Right atrium auricular region (tissue), 2 donors: ENCODE results near the gene MLX. TPM values are rescaled to one million over a fixed set of nuclear protein-coding genes. Genes with fewer than 3 reads are reported as not detected.

Experiments
- DNase-seq: peaks from one replicate; pipeline ENCODE4 v3.0.0-alpha.2; 2019; ENCODE audit warnings: low spot score
- H3K27ac ChIP-seq, 2 donors: fragments of 200-600 bp; sonication (generic); 1 replicate in 1 of 2; 2 replicates in 1 of 2; pipeline ENCODE4 v1.5.1; 2016 to 2019
- H3K27me3 ChIP-seq, 2 donors: fragments of 200-600 bp; sonication (generic); one replicate each; pipeline versions ENCODE4 v1.5.1 to v1.6.0; 2017 to 2019
- H3K36me3 ChIP-seq: fragments of 200-600 bp; sonication (generic); one replicate; pipeline ENCODE4 v1.5.1; 2016
- H3K4me1 ChIP-seq, 2 donors: fragments of 200-600 bp; sonication (generic); one replicate each; pipeline versions ENCODE4 v1.5.1 to v1.6.0; 2017 to 2019
- H3K4me3 ChIP-seq, 2 donors: fragments of 200-600 bp; sonication (generic); 1 replicate in 1 of 2; 2 replicates in 1 of 2; pipeline ENCODE4 v1.5.1; 2017 to 2019; ENCODE audit warnings: mild to moderate bottlenecking in 1 of 2, moderate library complexity in 1 of 2
- H3K9me3 ChIP-seq, 2 donors: fragments of 200-600 bp; sonication (generic); one replicate each; pipeline ENCODE4 v1.5.1; 2019
- total RNA-seq, 2 donors: library from RNA; depleted of rRNA; stranded (reverse); fragments of >200 nt; gene quantifications; one replicate each; pipeline ENCODE4 v1.1.0, GENCODE V29; 2016
- TF ChIP-seq, protein P1 (sequence below), 2 donors: fragments of 200-600 bp; sonication (generic); IDR thresholded peaks; one replicate each; pipeline ENCODE4 v1.5.1; 2019; ENCODE audit warnings: antibody characterized with exemption in 2 of 2

Gene MLX
- total RNA-seq, 2 donors from 2014 or later: 40.1 to 63.6 TPM

DNA sequence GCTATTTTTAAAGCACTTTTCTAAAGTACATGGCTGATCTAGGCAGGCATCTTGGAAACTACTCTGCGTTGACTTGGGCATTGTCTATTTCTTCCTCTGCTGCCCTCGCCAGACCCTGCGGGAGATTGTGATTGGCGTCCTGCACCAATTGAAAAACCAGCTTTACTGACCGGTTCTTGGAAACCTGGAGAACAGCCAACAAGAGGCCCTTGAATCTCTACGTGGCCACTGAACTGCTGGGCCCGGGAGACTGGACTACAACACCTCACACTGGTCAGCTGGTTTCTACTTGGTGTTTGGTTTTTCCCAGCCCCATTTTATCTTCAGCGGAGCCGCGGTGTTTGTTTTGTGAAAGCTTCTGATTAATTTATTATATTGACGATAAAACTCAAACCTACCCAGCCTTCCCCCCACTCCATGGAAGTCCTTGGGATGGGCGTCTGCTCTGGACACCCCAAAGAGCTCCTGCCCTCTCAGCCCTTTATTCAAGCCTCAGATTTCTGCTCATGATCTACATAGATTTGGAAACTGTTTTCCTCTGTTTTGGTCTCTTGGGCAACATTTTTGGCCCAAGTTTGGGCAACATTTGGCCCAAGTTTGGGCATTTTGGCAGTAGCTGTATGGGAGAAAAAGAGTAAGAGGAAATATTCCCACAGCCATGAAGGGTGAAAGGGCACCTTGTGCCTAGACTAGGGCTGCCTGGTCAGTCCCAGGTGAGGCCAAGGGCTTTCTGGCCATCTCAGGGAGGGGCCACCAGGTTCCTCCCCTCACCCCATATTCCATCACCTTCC lies 4.7 kb downstream of the MLX start:
- no peaks in the 10 kb centered on the region for H3K27me3 ChIP-seq
- TF ChIP-seq, protein P1, sequence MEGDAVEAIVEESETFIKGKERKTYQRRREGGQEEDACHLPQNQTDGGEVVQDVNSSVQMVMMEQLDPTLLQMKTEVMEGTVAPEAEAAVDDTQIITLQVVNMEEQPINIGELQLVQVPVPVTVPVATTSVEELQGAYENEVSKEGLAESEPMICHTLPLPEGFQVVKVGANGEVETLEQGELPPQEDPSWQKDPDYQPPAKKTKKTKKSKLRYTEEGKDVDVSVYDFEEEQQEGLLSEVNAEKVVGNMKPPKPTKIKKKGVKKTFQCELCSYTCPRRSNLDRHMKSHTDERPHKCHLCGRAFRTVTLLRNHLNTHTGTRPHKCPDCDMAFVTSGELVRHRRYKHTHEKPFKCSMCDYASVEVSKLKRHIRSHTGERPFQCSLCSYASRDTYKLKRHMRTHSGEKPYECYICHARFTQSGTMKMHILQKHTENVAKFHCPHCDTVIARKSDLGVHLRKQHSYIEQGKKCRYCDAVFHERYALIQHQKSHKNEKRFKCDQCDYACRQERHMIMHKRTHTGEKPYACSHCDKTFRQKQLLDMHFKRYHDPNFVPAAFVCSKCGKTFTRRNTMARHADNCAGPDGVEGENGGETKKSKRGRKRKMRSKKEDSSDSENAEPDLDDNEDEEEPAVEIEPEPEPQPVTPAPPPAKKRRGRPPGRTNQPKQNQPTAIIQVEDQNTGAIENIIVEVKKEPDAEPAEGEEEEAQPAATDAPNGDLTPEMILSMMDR (IDR thresholded peaks at IDR 0.05): no peak
- no peaks in the 10 kb centered on the region for H3K9me3 ChIP-seq
- no peak overlapping the region for H3K27ac ChIP-seq
- H3K4me3 ChIP-seq: no peak overlapping the region
- H3K4me1 ChIP-seq: peaks cover 0 to 33% of the 10 kb centered on the region in 2 donors
- DNase-seq: no peak
- peaks cover 60% of the 10 kb centered on the region for H3K36me3 ChIP-seq

DNA sequence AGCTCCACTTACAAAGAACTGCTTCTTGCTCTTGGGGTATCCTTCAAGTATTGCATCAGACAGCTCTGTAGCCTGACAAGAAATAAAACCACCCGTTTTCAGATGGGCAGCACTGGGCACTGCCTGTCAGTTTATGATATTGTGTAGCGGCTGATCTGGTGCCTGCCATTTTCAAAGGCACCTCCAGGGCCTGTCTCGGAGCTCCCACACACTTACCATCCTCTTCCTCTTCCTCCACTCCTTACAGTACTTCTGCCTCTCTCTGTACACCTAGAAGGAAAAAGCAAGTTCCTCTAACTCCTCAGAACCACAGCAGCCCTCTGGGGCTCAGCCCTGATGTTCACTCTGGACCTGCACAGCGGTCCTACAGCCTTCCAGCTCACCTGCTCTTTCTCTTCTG lies 6.2 kb downstream of the MLX start:
- no peak for DNase-seq
- peaks cover 0 to 34% of the 10 kb centered on the region in 2 donors for H3K4me1 ChIP-seq

DNA sequence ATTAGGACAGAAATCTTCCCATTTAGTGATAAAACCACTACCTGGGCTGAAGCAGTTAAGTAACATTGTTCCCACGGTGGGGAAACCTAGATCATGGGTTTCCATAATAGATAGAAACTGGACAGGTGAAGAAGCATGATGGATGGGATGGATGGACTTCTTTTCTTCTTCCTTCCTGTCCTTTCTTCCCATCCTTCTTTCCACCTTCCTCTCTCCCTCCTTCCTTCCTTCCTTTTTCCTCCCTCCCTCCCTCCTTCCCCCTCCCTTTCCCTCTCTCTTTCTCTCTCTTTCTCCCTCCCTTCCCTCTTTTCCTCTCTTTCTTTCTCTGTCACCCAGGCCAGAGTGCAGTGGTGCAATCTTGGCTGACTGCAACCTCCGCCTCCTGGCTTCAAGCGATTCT lies 7.6 kb downstream of the MLX start:
- no peaks in the 10 kb centered on the region for H3K9me3 ChIP-seq
- H3K4me3 ChIP-seq: no peak overlapping the region
- TF ChIP-seq, protein P1 (IDR thresholded peaks at IDR 0.05): no peak
- no peak overlapping the region for H3K27ac ChIP-seq
- H3K36me3 ChIP-seq: peaks cover 49% of the 10 kb centered on the region
- DNase-seq: no peak
- peaks cover 0 to 33% of the 10 kb centered on the region in 2 donors for H3K4me1 ChIP-seq
- H3K27me3 ChIP-seq: no peaks in the 10 kb centered on the region

More for the DNA sequence above, 6.2 kb downstream of the MLX start:
- no peak overlapping the region for H3K4me3 ChIP-seq
- TF ChIP-seq, protein P1 (IDR thresholded peaks at IDR 0.05): no peak
- H3K27ac ChIP-seq: no peak overlapping the region
- H3K9me3 ChIP-seq: no peaks in the 10 kb centered on the region
- H3K27me3 ChIP-seq: no peaks in the 10 kb centered on the region
- H3K36me3 ChIP-seq: peaks cover 60% of the 10 kb centered on the region

DNA sequence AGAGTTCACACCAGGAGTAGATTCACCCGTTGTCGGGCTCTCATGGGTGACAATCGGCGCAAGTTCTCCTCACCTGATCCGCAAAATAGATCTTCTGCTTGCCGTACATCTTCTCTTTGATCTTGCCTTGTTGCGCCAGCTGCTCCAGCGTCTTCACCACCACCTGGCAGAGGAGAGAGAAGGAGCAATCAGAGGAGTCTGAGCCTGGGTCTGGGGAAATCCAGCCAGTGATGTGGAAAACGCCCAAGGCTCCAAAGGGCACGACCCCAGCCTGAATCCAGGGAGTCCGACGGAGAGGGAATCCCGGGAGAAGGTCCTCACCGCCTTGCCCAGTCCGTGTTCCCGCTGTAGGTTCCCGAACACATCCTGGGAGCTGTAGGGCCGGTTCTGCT lies 10.2 kb downstream of the MLX start:
- peaks cover 0 to 22% of the 10 kb centered on the region in 2 donors for H3K4me1 ChIP-seq
- H3K27ac ChIP-seq: peak overlapping the region; percentile 84 to 94
- H3K27me3 ChIP-seq: no peaks in the 10 kb centered on the region
- DNase-seq: no peak
- peaks cover 46% of the 10 kb centered on the region for H3K36me3 ChIP-seq
- H3K9me3 ChIP-seq: no peaks in the 10 kb centered on the region
- TF ChIP-seq, protein P1 (IDR thresholded peaks at IDR 0.05): no peak
- H3K4me3 ChIP-seq: peak overlapping the region; percentile 66 to 68

DNA sequence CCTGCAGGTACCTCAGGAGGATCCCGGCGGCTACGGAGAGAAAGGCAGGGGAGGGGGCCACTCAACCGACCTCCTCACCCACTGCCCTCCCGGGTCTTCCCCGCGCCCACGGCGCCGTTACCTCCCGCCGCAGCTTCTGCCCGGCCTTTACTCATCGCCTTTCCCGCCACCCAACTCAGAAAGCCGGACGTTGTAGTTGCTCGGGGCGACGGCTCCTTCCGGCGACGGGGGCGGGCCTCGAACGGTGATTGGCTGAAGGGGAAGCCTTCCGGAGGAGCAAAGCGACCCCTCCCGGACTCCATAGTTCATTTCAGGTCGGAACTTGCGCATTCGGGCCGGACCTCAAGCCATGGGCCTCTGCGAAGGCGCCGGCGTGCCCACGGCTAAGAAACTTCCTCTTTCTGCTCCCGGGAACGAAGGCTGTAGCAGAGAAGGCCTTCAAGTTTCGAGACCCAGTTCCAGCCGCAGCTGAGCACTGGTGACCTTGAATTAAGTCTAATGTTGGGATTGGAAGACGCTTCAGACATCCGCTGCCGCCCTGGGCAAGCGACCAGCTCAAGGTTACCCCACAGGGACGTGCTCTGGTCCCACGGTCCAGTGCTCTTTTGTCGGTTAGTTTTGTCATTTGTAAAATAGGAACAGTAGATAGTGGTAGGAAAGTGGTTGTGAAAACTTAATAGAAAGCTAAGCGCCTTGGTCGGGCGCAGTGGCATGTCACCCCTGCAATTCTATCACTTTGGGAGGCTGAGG lies 10.8 kb downstream of the MLX start, which contains the start of gene PSMC3IP:
Gene PSMC3IP, minus strand, starts transcription at position 198 of the 750 bp plus-strand sequence. Its CDS starts 43 bp downstream, at position 155.
- Histone ChIP-seq H3K9me3 (no peaks in the 10 kb centered on the region), H3K27ac (peak within 1 kb of the TSS; percentile 84 to 94), H3K27me3 (no peaks in the 10 kb centered on the region), H3K36me3 (peaks cover 46% of the 10 kb centered on the region), H3K4me1 (peaks cover 0 to 22% of the 10 kb centered on the region in 2 donors), H3K4me3 (peak within 1 kb of the TSS; percentile 66 to 68)
- peak; percentile 96 for DNase-seq
- TF ChIP-seq, protein P1 (IDR thresholded peaks at IDR 0.05): peak in 1 of 2 donors; percentile 22
